HG02973 (cell line): Measurements from ENCODE around the gene NOL8.

Experiments
- ATAC-seq: cut with Tn5 transposase; IDR thresholded peaks from one replicate; pipeline ENCODE4 v1.9.1; 2021; ENCODE audit warnings: moderate library complexity; ENCODE audit not compliant: unreplicated experiment

The NOL8 gene

DNA sequence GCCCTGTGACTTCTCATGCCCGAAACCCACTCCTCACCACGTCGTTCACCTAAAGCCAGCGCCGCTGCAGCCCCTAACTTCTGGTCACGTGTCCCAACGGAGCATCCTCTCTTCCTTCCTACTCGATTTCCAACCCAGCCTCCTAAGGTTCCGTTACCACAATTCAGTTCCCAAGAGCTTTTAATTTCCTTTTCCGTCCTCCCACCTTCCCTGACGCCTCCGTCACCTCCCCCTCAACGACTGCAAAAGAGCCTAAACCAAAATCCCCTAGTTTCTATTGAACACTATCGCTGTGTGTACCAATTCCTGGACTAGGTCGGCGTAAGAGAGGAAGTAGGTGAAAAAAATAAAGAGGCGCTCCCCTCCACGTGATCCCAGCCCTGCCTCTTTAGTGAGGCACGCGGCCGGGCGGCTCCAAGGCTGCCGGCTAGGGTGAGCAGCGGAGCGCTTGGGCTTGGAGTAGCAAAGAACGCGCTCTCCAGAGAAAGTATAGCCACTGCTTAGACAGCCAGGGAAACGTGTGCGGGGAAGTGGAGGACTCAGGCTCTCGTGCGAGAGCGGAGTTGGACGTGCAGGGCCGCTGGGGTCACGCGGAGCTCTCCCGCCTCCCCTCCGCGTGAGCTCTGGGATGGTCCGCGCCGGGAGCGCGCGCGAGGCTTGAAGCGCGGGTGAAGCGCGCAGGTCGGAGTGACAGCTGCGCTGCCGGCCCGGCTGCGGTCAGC lies at the start of gene NOL8, which contains the start of gene CENPP:
Gene NOL8, minus strand, starts transcription at position 82 of the 722 bp plus-strand sequence. CDS start 1,189 bp downstream, outside the sequence.
Gene CENPP, plus strand, starts transcription at position 685 of the 722 bp plus-strand sequence.
- ATAC-seq = peak; percentile 88

DNA sequence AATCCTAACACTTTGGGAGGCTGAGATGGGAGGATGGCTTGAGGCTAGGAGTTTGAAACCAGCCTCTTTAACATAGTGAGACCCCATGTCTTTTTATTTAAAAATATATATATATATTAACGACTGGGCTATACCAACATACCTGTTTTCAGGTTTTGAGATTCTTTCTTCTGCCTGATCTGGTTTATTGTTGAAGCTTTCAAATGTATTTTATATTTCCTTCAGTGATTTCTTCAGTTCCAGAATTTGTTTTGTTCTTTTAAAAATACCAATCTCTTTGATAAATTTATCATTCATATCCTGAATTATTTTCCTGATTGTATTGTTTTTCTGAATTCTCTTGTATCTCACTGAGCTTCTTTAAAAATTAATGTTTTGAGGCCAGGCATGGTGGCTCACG lies 48.0 kb upstream of the NOL8 start:
- ATAC-seq = no peak

DNA sequence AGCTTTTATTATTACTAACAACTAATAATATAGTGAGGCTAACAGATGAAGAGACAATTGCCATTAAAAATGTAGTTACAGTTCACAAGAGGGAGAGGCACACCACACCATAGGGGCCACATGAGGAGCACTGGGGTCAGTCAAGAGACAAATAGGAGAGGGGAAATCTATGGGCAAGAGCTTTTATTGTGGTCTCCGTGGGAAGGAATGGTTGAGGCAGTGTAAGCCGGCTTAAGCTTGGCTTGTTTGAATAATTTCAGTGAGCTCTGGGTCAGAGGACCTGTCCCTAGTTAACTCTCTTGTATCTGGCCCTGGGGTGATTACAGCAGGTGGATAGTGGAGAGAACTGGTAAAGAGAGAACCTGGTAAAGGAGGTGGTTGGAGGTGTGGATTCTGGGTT lies 43.9 kb upstream of the NOL8 start:
- ATAC-seq = no peak

DNA sequence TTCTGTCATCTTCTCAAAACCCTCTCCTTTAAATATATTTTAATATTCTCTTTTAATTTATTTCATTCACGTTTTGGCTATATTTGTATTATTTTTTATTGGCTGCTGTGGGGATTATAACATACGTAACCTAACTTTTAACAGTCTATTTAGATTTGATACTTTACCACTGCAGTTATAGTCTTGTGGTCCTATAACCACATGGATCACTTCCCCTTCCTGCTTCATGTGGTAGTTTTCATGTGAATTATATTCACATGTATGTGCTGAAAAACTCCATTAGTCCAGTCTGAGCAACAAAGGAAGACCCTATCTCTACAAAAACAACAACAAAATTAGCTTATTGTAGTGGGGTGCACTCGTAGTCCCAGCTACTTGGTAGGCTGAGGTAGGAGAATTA lies 34.9 kb upstream of the NOL8 start:
- no peak for ATAC-seq

DNA sequence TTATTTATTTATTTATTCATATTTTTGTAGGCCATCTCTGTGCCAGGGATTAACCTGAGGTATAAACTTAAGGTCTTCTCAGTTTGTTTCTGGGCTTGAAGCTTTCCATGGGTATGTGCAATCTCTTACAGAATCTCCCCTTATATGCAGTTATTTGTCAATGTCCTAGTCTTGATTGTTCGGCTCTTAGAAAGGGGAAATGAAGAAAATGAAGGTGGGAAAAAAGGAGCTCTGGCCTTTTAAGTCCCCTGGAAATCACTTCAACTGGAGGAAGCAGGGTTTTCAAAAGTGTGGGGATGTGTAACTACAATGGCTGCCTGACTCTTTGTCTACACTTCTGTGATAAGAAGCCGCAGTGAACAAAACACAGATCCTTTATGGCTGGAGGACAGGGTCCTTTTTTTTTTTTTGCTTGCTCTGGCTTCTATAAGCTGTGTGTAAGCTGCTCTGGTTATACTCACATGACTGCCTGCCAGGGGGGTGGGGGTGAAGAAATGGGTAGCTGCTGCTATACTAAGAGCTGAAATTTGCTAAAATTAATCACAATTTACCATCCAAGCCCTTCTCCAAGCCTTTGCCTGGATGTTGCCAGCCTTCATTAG lies 34.3 kb upstream of the NOL8 start:
- no peak for ATAC-seq

DNA sequence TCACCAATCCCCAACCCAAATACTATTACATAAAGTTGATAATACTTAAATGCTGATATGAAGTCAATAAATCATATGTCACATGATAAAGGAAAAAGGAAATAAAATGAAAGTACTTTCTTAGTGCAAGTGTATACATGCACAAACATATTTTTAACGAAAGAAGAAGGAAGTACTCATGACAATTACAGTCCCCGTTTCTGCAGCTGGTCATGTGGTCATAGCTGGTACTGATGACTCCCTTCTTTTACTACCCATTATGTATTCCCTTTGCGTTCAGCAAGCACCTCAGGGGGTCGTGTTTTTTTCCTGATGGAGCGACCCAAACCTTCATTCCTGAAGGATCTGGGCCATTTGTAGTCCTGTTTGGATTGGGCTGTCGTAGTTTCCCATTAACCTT lies 27.9 kb upstream of the NOL8 start:
- ATAC-seq = no peak

DNA sequence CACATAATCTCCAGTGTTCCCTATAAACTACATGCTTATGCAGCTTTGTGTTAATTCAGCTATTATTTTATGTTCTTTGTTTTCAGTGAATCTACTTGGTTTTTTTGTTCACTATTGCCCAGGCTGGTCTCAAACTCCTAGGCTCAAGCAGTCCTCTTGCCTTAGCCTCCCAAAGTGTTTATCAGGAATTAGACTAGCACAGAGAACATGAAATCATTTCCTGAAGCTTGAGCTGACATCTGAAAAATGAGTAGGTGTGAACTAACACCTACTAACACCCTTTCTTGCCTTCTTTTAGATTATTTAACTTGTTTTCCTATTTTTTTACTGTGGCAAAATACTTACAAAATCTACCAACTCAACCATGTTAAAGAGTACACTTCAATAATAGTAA lies 25.6 kb upstream of the NOL8 start:
- ATAC-seq = no peak

DNA sequence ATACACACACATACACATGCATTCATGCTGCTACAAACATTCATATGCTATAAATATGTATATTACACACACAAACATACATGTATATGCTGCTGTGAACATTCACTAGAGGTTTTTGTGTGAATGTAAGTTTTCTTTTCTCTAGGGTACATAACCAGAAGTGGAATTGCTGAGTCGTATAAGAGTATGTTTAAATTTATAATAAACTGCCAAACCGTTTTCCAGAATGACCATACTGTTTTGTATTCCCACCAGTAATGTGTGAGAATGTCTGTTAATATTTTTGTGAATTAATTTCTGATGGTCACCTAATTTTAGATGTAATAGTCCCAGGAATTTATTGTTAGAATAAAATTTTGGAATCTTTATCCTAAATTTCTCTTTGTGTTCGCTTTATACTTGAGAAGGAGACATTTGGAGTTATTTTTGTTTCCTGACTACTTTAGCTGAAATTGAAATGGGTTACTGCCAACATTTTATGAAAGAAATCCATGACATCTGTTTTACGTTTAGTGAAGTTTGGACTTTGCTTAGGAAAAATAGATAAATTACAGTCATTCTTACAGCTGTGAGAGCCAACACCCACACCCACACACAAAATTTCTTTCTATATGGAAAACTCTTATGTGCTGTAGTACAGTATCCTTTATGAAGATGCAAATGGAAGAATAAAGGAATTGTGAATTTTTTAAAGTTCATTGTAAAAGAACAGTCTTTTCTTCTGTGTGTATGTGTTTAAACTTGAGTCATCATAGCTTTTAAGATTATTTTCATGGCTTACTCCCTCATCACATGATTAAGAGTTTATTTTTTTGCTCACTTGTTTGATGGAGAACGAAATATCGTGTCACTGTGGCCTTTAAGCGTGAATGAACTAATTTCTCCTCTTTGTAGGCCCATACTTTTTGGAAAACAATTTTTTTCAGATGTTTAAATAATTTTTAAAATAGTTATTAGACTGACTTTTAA lies 24.9 kb upstream of the NOL8 start:
- no peak for ATAC-seq

DNA sequence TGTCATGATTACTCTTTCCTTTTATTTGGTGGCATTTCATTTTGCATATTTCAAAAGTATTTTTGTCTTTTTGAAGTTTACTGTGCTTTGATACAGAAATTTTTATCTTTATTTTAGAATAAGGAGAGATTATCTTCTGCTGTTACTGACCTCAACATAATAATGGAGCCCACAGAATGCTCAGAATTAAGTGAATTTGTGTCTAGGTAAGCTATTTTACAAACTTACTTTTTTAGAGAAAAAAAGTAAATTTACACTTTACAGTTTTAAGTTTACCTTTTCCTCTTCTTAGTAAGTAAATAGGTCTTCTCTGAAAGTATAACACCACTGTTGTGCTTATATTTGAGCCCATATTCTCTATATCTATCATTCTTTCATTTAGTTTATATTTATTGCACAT lies 20.4 kb upstream of the NOL8 start:
- no peak for ATAC-seq

DNA sequence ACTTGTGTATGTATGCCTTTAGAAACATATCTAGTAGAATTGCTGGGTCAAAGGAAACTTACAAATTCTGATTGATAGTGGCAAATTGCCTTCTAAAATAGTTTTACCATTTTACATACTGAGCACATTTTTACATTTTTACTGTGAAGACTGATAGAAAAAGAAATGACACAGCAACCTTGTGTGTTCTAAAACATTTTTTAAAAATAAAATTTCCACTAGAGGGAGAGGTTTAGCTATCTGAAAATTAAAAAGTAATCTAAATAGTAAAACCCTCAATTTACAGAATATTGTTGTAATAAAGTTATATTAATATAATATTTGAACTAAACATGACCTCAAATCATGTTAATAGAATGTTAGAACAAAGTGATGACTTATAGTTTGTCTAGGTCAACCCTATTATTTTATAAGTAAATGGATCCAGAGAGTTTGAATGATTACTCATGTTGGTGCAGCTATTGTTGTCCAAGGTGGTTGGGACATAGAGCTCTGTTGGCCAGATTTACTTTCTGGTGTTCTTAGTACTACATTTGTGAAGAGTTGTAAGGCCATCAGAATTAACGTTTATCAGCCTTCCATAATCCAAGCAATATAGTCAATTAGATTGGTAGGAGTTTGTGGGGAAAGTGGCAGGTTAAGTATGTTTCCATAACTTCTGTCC lies 17.8 kb upstream of the NOL8 start:
- no peak for ATAC-seq

DNA sequence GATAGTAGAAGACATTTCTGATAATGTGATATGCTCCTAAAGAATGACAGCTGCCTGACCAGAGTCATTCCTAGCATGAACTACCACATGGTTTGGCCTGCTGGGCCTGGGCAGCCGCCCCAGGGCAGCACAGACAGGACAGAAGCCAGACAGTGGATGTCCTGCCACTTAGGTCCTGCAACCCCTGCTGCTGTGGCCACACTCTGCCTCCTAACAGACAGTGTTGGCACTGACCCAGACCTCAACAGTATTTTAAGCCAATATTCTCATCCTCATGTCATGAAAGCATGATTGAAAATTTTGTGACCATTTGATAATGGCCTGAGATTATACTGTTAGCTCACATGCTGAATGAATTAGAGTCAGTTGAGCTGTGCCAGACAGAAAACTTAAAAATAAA lies 16.4 kb upstream of the NOL8 start:
- ATAC-seq = no peak

DNA sequence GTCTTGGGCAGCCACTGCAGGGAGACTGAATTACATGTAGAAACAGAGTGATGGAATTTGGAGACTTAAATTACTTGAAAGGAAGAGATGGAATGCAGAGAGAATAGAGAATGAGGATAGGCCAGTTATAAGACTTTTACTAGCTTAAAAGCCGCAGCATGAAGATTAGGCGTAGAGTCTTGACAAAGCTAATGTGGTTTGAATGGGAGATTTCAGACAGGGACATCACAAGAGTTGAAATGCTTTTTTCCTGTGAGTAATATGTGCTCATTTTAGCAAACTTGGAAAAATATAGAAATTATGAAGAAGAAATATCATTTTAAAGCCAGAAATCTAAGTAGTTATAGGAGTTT lies 8.1 kb upstream of the NOL8 start:
- no peak for ATAC-seq

DNA sequence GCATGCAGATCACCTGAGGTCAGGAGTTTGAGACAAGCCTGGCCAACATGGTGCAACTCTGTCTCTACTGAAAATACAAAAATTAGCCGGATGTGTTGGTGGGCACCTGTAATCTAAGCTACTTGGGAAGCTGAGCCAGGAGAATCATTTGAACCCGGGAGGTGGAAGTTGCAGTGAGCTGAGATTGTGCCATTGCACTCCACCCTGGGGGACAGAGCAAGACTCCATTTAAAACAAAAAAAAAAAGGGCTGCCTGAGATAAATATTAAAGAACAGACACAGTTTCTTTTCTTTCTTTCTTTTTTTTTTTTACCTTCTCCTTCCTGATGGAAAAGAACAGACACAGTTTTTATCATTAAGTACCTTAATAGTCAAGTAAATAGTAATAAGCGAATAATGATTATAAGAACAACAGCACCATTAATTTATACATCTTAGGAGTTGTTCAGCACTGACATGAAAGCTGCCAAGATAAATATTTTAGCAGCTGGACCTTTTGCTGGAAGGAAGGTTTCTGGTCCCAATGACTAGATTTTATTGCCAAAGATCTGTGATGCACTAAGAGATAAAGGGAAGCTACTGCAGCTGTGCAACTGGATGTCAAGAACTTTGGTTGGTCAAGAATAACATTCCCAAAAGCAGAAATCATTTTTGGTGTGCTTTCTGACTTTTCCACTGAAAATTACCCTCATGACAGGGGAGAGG lies 7.6 kb upstream of the NOL8 start:
- no peak for ATAC-seq

DNA sequence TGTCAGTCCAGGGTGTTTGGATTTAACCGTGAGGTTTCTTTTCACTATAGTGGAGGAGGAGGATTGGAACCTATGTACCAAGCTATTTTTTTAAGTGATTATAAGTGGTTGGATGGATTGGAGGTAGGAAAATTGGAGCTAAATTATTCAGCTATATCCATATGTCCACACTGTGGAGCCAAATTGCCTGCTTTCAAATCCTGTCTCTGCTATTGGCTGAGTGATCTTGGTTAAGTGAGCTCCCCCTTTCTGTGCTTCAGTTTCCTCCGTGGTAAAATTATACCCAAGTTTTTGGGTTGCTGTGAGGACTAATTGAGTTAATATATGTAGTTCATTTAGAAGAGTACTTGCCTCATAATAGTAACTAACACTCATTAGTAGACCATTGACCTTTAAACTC lies 3.1 kb upstream of the NOL8 start:
- ATAC-seq = no peak

DNA sequence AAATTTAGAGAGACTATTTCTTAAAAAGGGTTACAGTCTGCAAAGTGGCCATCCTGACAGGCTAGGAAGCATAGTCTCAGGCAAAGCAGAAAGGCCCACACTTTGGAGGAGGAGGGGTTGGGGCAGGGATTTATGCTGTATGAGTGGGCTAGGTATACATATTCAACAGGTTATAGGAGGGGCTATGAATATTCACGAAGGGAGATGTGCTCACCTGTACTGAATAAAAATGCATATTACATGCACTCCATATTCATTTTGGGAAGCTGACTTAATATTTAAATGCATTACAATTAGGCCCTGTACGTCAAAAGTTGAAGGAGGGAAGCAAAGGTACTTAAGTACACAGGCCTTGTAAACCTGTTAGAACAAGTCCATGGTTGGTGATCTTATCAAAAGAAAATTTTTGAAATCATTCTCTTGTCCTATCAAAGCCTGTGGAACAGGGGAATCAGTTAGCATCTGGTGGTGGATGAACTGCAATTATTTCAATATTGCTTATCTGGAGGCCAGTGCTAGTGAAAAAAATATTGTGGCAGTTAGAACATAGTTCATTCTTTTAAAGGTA lies 2.2 kb upstream of the NOL8 start:
- no peak for ATAC-seq

DNA sequence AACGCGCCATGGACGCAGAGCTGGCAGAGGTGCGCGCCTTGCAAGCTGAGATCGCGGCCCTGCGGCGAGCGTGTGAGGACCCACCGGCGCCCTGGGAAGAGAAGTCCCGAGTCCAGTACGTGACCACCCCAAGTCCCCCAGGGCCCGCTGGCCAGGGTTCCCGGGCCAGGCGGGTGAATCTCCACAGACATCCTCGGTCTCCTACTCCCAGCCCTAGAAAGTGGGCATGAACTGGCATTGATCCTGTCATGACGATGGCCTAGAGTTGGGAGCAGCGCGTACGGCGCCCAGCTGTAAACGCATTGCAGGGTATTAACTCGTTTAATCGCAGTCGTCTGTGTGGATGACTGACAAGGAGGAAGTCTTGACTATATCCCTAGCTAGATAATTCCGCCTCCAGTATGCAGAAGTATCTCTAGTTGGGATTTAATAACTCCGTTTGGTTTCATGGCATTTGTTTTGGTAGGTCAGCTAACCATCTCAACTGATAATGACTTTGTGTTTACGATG lies 896 bp upstream of the NOL8 start:
- ATAC-seq = peak; percentile 6

DNA sequence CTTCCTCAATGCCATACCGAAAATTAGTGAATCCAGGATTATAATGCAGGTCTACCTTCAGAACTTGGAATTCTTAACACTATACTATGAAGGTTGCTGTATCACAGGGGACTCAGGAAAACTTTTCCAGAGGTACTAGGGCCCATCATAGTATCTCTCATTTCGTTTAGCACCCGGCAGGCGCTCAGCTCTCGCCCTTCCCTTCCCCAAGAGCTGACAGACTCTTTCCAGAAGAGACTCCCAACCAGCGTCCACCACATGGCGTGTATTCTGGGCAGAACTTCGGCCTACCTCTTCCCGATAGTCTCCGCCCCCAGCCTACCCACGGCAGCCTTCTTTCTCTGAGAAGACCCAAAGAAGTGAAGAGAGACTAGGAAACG lies 271 bp downstream of the NOL8 start:
- no peak for ATAC-seq

DNA sequence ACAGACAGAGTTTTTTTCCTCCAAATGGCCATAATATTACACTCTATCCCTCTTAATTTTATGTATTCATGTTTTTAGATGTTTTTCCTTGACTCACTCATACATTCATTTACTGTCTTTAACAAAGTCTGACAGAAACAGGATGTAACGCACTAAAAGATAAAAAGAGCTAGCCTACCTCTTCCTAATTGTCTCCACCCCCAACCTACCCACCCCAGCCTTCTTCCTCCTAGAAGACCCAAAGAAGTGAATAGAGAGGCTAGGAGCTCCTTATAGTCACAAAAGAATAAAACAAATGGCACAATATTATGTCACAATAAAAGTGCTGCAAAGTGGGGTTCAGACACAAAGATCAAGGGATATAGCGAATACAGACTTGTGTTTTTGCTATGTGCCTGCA lies 719 bp downstream of the NOL8 start:
- no peak for ATAC-seq

DNA sequence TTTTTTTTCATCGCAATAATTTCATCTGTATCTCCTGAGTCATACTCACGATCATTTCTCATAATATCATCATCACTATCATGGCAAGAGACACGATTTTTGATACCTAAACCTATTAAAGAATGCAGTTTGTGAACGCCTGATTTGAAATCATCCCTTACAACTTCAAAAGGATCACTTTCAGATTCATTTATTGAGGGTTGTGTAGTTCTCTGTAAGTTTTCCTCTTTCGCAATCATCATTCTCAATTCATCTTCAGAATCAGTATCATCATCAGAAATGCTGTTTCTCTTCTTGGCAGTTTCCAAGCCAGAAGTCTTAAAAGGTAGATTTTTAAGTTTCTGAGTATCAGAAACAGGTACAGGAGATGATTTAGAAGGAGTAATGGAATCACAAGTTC lies 9.7 kb downstream of the NOL8 start:
- ATAC-seq = no peak

DNA sequence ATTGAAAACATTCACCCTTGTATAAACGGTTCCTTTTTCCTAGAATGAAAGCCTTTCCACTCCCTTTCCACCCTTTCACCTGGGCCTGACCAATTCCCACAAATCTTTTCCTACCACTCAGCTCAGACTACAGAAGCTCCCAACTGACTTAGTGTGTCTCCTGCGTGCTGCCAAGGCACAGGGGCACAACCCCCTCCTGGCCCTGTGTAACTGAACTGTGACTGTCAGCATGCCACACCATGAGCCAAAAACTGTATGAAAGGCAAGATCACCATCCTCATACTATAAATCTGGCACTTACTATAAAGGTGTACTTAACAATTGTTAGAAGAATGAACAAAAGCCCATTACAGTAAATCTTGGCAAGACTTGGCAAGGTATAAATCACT lies 11.5 kb downstream of the NOL8 start:
- no peak for ATAC-seq
